HK-2 (cell line): Measurements from ENCODE around the gene SOX8.

ENCODE experiments used
- DNase-seq: peaks from one replicate; pipeline ENCODE4 v3.0.0-alpha.2; 2018; ENCODE audit not compliant: unreplicated experiment

The SOX8 gene

GRCh38 chr16:972316-973002 lies 9.1 kb upstream of the SOX8 start:
- DNase-seq, result no peak

- DNase-seq, result no peak
Measured at GRCh38 chr16:973366-973765, 8.2 kb upstream of the SOX8 start.

- no peak for DNase-seq
Measured at GRCh38 chr16:974001-974601, 7.5 kb upstream of the SOX8 start.

GRCh38 chr16:974611-975261 lies 6.8 kb upstream of the SOX8 start:
- DNase-seq, result peak; percentile 26

GRCh38 chr16:975291-975690 lies 6.3 kb upstream of the SOX8 start:
- no peak for DNase-seq

- DNase-seq, result no peak
Measured at GRCh38 chr16:976389-976931, 5.1 kb upstream of the SOX8 start.

- DNase-seq, result no peak
Measured at GRCh38 chr16:977081-977701, 4.4 kb upstream of the SOX8 start.

- DNase-seq, result no peak
Measured at GRCh38 chr16:977896-978295, 3.7 kb upstream of the SOX8 start.

GRCh38 chr16:978403-978802 lies 3.2 kb upstream of the SOX8 start:
- DNase-seq, result no peak

GRCh38 chr16:979147-979546 lies 2.4 kb upstream of the SOX8 start:
- no peak for DNase-seq

- no peak for DNase-seq
Measured at GRCh38 chr16:979859-980594, 1.5 kb upstream of the SOX8 start.

GRCh38 chr16:980595-980854 lies 1.0 kb upstream of the SOX8 start:
- DNase-seq, result no peak

GRCh38 chr16:982145-983043 lies 824 bp downstream of the SOX8 start:
- DNase-seq, result no peak

GRCh38 chr16:983044-984030 lies 1.8 kb downstream of the SOX8 start:
- no peak for DNase-seq

- no peak for DNase-seq
Measured at GRCh38 chr16:984121-984694, 2.6 kb downstream of the SOX8 start.

GRCh38 chr16:984736-985636 lies 3.4 kb downstream of the SOX8 start:
- no peak for DNase-seq

GRCh38 chr16:985646-986400 lies 4.3 kb downstream of the SOX8 start:
- DNase-seq, result no peak

- no peak for DNase-seq
Measured at GRCh38 chr16:986411-986810, 4.8 kb downstream of the SOX8 start.
